GM23338 (cell line): Measurements from ENCODE around the gene CLNK.

Experiments
- CREB1 ChIP-seq: fragments of 250-450 bp; sonication (Bioruptor Pico); IDR thresholded peaks from 2 replicates; pipeline ENCODE4 v1.5.0; 2020; ENCODE audit warnings: low read depth, mild to moderate bottlenecking, moderate library complexity
- EZH2 ChIP-seq: fragments of 200-600 bp; sonication (generic); IDR thresholded peaks from one replicate; pipeline ENCODE4 v1.8.0; 2017; ENCODE audit warnings: antibody characterized with exemption, mild to moderate bottlenecking, low read depth; ENCODE audit not compliant: unreplicated experiment
- EZH2phosphoT487 ChIP-seq: fragments of 200-600 bp; sonication (generic); IDR thresholded peaks from one replicate; pipeline ENCODE4 v1.8.1; 2018; ENCODE audit warnings: antibody characterized with exemption; ENCODE audit not compliant: unreplicated experiment
- JUNB ChIP-seq: IDR thresholded peaks from one replicate; pipeline ENCODE4 v1.6.1; 2016; ENCODE audit warnings: antibody characterized with exemption; ENCODE audit not compliant: unreplicated experiment
- POLR2AphosphoS5 ChIP-seq: IDR thresholded peaks from 2 replicates; pipeline ENCODE4 v1.6.1; 2016; ENCODE audit warnings: antibody characterized with exemption, low read depth
- ZNF114 ChIP-seq: fragments of 250-450 bp; sonication (Bioruptor Pico); IDR thresholded peaks from 2 replicates; pipeline ENCODE4 v1.5.0; 2020; ENCODE audit warnings: mild to moderate bottlenecking, moderate library complexity
- TF ChIP-seq, protein P1 (sequence below), 2 experiments: fragments of 200-600 bp in 1 of 2; sonication (generic) in 1 of 2; conservative IDR thresholded peaks; 2 replicates each; pipeline versions ENCODE4 v1.5.1 to v1.6.1; 2016 to 2017; ENCODE audit warnings: antibody characterized with exemption in 2 of 2, low read depth in 2 of 2, mild to moderate bottlenecking in 2 of 2, moderate library complexity in 1 of 2
- TF ChIP-seq, protein P2 (sequence below): IDR thresholded peaks from one replicate; pipeline ENCODE4 v1.6.1; 2018; ENCODE audit warnings: antibody characterized with exemption; ENCODE audit not compliant: unreplicated experiment
- TF ChIP-seq, protein P3 (sequence below): IDR thresholded peaks from 2 replicates; pipeline ENCODE4 v1.6.1; 2016; ENCODE audit warnings: antibody characterized with exemption

DNA sequence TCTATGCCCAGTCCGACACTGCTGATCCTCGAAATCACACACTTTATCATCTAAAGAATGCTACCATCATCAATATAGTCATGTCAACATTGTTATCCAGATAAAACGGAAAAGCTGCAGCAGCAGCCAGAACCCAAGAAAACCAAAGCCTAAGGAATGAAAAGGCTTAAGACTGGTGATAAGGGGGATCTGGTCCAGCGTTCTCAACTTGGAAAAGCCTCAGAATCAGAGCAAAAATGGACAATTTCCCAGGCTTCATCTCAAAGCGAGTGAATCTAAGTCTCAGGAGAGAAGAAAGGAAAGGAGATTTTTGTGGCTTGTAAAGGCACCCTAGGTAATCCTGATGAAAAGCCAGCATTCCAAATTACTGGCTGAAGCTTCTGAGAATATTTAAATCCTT, 235.6 kb downstream of the CLNK start:
- TF ChIP-seq, protein P1, sequence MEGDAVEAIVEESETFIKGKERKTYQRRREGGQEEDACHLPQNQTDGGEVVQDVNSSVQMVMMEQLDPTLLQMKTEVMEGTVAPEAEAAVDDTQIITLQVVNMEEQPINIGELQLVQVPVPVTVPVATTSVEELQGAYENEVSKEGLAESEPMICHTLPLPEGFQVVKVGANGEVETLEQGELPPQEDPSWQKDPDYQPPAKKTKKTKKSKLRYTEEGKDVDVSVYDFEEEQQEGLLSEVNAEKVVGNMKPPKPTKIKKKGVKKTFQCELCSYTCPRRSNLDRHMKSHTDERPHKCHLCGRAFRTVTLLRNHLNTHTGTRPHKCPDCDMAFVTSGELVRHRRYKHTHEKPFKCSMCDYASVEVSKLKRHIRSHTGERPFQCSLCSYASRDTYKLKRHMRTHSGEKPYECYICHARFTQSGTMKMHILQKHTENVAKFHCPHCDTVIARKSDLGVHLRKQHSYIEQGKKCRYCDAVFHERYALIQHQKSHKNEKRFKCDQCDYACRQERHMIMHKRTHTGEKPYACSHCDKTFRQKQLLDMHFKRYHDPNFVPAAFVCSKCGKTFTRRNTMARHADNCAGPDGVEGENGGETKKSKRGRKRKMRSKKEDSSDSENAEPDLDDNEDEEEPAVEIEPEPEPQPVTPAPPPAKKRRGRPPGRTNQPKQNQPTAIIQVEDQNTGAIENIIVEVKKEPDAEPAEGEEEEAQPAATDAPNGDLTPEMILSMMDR (conservative IDR thresholded peaks at IDR 0.05; ENCODE audit: low read depth in 2 of 2) = no peak
- TF ChIP-seq EZH2 (no peak), POLR2AphosphoS5 (no peak), EZH2phosphoT487 (no peak), JUNB (no peak), CREB1 (CRISPR knock-in tag) (no peak), ZNF114 (CRISPR knock-in tag) (no peak)
- TF ChIP-seq, protein P2, sequence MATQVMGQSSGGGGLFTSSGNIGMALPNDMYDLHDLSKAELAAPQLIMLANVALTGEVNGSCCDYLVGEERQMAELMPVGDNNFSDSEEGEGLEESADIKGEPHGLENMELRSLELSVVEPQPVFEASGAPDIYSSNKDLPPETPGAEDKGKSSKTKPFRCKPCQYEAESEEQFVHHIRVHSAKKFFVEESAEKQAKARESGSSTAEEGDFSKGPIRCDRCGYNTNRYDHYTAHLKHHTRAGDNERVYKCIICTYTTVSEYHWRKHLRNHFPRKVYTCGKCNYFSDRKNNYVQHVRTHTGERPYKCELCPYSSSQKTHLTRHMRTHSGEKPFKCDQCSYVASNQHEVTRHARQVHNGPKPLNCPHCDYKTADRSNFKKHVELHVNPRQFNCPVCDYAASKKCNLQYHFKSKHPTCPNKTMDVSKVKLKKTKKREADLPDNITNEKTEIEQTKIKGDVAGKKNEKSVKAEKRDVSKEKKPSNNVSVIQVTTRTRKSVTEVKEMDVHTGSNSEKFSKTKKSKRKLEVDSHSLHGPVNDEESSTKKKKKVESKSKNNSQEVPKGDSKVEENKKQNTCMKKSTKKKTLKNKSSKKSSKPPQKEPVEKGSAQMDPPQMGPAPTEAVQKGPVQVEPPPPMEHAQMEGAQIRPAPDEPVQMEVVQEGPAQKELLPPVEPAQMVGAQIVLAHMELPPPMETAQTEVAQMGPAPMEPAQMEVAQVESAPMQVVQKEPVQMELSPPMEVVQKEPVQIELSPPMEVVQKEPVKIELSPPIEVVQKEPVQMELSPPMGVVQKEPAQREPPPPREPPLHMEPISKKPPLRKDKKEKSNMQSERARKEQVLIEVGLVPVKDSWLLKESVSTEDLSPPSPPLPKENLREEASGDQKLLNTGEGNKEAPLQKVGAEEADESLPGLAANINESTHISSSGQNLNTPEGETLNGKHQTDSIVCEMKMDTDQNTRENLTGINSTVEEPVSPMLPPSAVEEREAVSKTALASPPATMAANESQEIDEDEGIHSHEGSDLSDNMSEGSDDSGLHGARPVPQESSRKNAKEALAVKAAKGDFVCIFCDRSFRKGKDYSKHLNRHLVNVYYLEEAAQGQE = no peak
- TF ChIP-seq, protein P3, sequence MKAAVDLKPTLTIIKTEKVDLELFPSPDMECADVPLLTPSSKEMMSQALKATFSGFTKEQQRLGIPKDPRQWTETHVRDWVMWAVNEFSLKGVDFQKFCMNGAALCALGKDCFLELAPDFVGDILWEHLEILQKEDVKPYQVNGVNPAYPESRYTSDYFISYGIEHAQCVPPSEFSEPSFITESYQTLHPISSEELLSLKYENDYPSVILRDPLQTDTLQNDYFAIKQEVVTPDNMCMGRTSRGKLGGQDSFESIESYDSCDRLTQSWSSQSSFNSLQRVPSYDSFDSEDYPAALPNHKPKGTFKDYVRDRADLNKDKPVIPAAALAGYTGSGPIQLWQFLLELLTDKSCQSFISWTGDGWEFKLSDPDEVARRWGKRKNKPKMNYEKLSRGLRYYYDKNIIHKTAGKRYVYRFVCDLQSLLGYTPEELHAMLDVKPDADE = no peak
